Body of pancreas (tissue), 4 donors: ENCODE data around the gene DDIT4.

Experiments
- CTCF ChIP-seq, 7 experiments: fragments of 450-650 bp in 4 of 7; fragments of 200-600 bp in 3 of 7; sonication (generic) in 3 of 7; IDR thresholded peaks; one replicate each; pipeline ENCODE4 v1.5.1; 2016 to 2019; ENCODE audit warnings: antibody characterized with exemption in 7 of 7
- POLR2A ChIP-seq, 3 donors: fragments of 450-650 bp; IDR thresholded peaks; one replicate each; pipeline ENCODE4 v1.6.1; 2016; ENCODE audit warnings: antibody characterized with exemption in 3 of 3, mild to moderate bottlenecking in 2 of 3

GRCh38 chr10:72253578-72253977 is 20.1 kb upstream of the DDIT4 start:
- TF ChIP-seq CTCF (IDR thresholded peaks at IDR 0.05) (no peak), POLR2A (IDR thresholded peaks at IDR 0.05) (no peak)
